H1 (cell line): Measurements from ENCODE around the gene UBASH3A. TPM values are rescaled to one million over a fixed set of nuclear protein-coding genes. Genes with fewer than 3 reads are reported as not detected.

ENCODE experiments used
- GTF2F1 ChIP-seq: IDR thresholded peaks from 2 replicates; pipeline ENCODE4 v1.6.1; 2012; ENCODE audit warnings: low read depth, low read length, improper control_type of control experiment, borderline replicate concordance
- JUND ChIP-seq: IDR thresholded peaks from 2 replicates; pipeline ENCODE4 v1.6.1; 2011; ENCODE audit warnings: mild to moderate bottlenecking, improper control_type of control experiment, low read length
- POLR2A ChIP-seq, 2 experiments: IDR thresholded peaks; 1 replicate in 1 of 2; 2 replicates in 1 of 2; pipeline ENCODE4 v1.6.1; 2011; ENCODE audit warnings: low read depth in 2 of 2, low read length in 2 of 2, mild to moderate bottlenecking in 2 of 2; ENCODE audit errors: control extremely low read depth in 1 of 2
- RFX5 ChIP-seq: IDR thresholded peaks from 2 replicates; pipeline ENCODE4 v1.6.1; 2011; ENCODE audit warnings: low read depth, low read length, improper control_type of control experiment, borderline replicate concordance
- RNF2 ChIP-seq: fragments of 200-900, 300-1000 bp; sonication (generic); IDR thresholded peaks from 2 replicates; pipeline ENCODE4 v1.7.1; 2016; ENCODE audit warnings: borderline replicate concordance, low read depth, mild to moderate bottlenecking, antibody characterized with exemption, low read length; ENCODE audit not compliant: poor library complexity, severe bottlenecking; ENCODE audit errors: missing control alignments
- TCF12 ChIP-seq: IDR thresholded peaks from 2 replicates; pipeline ENCODE4 v1.6.1; 2011; ENCODE audit warnings: low read depth, mild to moderate bottlenecking, low read length
- polyA plus RNA-seq, 7 experiments: library from polyadenylated mRNA; depleted of rRNA in 3 of 7; stranded (reverse) in 5 of 7; unstranded in 2 of 7; fragments of >200 nt in 5 of 7; fragments of 200-250 nt in 2 of 7; gene quantifications; 1 replicate in 5 of 7; 2 replicates in 1 of 7; 4 replicates in 1 of 7; pipeline versions ENCODE4 v1.2.1 to v1.2.3, GENCODE V29; 2011 to 2013; ENCODE audit warnings: missing spikeins in 2 of 7, mixed read lengths in 2 of 7
- total RNA-seq: library from RNA; stranded (reverse); fragmentation: NEBNext Ultra II Directional; extraction: Animal tissue kit (Norgen Biotek cat#: 25700); gene quantifications from 2 replicates; pipeline ENCODE4 v1.2.1, GENCODE V29; 2021

UBASH3A gene
- total and polyA plus RNA-seq, 2 of the 8 experiments (the other 6 are each of a cell fraction or from before 2014, with no cell fraction given), result not detected

DNA sequence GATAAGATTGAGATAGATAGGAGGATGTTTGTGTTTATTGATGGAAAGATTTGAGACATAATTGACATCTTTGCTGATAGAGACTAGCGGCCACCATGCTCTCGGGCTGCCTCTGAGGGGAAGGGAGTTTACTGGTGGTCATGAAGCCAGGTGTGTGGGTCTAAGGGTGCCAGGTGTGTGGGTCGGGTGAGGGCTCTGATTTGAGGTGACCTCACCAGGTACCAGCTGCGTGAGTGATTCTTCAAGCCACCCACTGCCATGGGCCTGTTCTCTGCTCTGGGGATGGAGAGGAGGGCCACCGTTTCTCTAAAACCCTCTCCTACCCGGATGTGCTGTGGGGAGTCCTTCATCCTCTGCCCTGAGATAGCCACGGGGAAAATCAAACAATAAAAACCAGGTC is 3.2 kb downstream of the UBASH3A start (continued):
- TF ChIP-seq RFX5 (no peak), TCF12 (no peak), POLR2A (IDR thresholded peaks at IDR 0.05; ENCODE audit: control extremely low read depth in 1 of 2, low read depth in 2 of 2, low read length in 2 of 2) (no peak), RNF2 (no peak), GTF2F1 (no peak), JUND (no peak)
